HG02763 (cell line): ENCODE results near the gene ARPC2.
"Not testable (repeated sequence)": the region's sequence is repeated elsewhere in the genome, so short reads cannot be mapped to it uniquely, and the experiment has no call there.

Experiments
- ATAC-seq: cut with Tn5 transposase; IDR thresholded peaks from one replicate; pipeline ENCODE4 v1.9.1; 2021; ENCODE audit warnings: mild to moderate bottlenecking, moderate library complexity; ENCODE audit not compliant: unreplicated experiment

ARPC2 gene

GRCh38 chr2:218269900-218270720, 53.1 kb downstream of the ARPC2 start, which contains the start of the genes AAMP and PNKD:
AAMP (minus strand) TSS chr2:218270137; CDS start chr2:218270086, 51 bp downstream.
PNKD (plus strand) TSS chr2:218270519; CDS start chr2:218270536, 17 bp downstream.
- ATAC-seq = peak; percentile 91

- ATAC-seq = no peak
Measured at GRCh38 chr2:218270721-218271486, 53.9 kb downstream of the ARPC2 start.

- no peak for ATAC-seq
Measured at GRCh38 chr2:218271487-218271797, 54.5 kb downstream of the ARPC2 start.

DNA sequence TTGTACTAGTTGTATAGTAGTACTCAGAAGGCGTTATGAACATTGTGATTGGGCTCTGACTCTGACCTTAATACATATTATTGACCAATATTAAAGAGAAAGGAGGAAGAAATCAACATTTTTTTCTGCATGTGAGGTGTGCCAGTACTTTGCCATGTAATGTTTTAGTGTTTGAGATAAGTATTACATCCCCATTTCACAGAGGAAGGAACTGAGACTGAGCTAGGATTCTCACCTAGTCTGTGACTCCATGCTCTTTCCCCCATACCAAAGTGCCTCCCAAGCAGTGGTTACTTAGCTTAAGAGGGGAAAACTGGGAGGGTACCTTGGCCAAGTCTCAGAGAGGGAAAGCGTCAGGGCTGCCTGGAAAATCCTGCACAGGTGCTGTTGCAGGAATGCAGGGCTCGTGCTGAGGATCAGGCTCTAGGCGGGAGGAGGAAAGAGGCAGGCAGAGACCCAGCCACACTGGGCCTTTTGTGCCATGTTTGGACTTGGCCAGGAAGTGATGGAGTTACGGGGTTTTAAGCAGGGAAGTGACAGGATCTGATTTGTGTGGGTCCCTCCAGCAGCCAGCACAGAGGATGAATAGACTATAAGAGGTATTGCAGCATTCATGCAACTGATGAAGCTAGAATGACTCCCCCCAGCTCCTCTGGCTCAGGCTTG, 55.0 kb downstream of the ARPC2 start:
- no peak for ATAC-seq

- no peak for ATAC-seq
Measured at GRCh38 chr2:218272531-218273212, 55.7 kb downstream of the ARPC2 start.

DNA sequence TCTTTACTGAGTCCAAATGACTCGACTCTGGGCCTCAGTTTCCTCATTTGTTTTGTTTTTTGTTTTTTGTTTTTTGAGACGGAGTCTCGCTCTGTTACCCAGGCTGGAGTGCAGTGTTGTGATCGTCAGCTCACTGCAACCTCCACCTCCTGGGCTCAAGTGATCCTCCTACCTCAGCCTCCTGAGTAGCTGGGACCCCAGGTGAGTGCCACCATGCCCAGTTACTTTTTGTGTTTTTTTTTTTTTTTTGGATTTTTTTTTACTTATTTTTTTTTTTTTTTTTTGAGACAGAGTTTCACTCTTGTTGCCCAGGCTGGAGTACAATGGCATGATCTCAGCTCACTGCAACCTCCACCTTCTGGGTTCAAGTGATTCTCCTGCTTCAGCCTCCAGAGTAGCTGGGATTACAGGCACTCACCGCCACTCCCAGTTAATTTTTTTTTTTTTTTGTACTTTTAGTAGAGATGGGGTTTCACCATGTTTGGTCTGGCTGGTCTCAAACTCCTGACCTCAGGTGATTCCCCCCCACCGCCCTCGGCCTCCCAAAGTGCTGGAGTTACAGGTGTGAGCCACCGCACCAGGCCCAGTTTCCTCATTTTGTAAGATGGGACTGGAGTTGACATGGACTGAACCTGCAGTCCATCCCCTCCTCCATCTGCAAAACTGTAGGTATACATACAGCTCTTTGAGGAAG, 56.4 kb downstream of the ARPC2 start:
- not testable (repeated sequence) for ATAC-seq

DNA sequence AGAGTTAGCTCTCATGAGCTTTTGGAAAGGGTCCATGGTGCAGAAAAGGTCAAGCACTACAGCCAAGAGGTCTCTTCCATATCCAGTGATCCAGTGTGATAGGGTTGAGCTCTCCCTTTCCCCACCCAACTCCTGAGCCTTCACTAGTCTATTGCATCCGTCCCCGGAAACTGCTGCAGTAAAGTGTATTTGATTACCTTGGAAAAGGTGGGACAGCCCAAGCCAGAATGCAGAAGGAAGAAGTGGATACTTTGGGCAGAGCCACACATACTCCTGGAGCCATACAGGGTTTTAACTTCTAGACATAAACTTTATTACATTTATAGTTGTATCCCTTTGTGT, 56.9 kb downstream of the ARPC2 start:
- no peak for ATAC-seq

DNA sequence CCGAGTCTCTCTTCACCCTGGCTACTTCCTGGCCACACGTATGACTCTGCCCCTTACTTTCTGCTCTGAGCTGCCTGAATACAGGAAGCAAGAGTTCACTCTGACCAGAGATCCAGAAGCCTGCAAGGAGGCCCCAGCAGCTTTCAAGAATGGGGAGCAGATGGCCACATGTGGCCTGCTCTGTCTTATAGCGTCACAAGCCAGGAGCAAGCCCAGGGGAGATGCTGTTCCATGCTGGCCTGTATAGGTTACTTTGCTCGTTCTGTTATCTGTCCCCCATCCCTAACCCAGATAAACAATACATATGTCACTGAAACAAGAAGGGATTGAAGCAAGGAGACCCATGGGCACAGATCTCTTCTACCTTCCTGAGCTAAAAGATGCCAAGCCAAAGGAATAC, 57.6 kb downstream of the ARPC2 start:
- ATAC-seq = no peak

DNA sequence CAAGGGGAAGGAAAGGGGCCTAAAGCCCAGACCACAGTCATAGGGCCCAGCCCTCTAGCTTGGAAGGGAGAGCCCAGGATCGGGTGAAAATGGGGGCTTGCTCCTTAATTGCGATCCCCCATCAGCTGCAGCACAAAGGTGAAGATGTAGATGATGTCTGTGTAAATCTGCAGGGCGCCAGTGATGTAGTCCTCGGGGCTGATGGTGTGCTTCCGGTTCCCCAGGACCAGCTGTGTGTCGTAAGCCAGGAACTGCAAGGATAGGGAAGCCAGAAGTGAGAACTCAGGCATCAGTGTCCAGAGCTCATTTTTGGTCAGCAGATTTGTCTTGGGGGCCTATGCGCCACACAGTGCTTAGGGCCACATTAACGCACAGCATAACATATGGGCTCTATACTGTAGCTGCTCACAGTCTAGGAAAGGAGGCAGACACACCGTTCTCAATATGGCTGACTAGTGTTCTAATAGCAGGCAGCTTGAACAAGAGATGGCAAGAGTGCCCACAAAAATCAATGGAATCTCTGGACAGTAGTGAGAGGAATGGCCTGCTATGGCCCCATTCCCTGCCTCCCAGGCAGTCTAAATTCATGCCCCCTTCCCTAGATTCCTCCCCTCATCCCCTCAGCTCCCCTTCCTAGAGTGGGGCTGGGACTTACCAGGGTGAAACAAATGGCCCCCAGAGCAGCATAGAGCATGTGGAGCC, 58.5 kb downstream of the ARPC2 start:
- ATAC-seq = no peak

DNA sequence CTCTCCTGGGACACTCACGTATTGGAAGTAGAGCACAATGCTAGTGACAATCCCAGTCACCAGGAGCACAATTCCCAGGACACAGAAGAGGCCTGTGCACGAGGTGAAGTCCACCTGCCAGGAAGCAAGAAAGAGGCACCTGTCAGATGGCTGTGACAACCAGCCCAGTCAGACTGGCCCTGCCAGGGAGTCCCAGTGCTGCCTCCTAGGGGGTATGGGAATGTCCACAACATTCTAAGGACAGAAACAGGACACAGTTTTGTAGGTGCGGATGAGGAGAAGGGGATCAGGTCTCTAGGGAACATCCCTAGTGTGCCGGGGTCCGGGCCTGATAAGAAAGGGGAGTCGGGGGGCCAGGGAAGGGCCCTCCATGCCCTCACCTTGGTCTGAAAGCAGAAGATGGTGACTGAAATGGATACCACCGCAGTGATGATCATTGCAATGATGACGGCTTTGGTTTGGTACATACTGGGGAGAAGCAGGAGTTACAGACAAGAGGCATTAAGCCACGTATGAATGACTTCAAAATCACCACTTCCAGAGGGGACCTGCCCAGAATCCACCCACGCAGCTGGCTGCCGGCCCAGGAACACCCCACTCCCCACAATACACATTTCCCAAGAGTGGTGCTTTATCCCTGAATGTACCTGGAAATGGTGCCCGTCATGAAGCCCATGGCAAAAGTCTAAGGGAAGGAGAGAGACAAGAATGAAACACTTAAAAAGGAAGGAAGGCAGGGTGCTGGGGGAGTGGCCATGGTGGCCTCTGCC, 60.2 kb downstream of the ARPC2 start:
- ATAC-seq = no peak

DNA sequence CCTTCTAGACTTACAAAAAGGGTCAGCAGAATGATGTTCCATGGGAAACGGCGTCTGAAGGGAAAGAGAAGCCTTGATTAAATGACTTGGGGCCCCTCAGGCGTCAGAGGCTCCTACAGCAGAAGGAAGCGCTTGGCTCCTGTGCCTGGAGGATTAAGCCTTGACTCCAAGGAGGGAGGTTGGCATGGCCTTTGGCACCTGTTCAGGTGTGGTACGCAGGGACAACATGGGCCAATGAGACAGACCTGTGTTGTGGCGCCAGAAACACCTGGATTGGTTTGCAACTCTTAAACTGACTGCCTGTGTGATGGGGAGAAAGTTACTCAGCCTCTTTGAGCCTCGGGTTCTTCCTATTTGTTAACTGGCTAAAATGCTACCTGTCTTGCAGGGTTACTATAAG, 60.9 kb downstream of the ARPC2 start:
- no peak for ATAC-seq

GRCh38 chr2:218278531-218279360, 61.8 kb downstream of the ARPC2 start:
- no peak for ATAC-seq

- ATAC-seq = no peak
Measured at GRCh38 chr2:218280260-218280870, 63.4 kb downstream of the ARPC2 start.

DNA sequence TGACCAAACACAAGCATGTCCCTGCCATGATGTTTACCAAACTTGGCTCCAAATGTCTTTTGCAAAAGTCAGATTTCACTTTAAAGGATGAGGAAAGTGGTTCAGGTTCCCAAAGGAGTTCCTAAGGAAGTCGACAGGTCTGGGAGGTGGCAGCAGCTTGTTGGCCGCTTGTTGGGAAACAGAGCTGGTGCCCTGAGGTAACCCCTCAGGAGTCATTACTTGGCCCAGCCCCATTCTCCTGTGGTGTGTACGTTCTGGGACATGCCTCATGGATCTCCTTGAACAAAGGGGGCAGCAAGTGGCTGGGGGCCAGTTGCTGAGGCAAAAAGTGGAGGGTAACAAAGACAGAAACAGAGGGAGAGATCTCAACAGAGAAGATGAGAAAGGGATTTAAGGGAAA, 64.5 kb downstream of the ARPC2 start:
- no peak for ATAC-seq

GRCh38 chr2:218282173-218282991, 65.4 kb downstream of the ARPC2 start:
- ATAC-seq = no peak

GRCh38 chr2:218284106-218284811, 67.3 kb downstream of the ARPC2 start:
- peak; percentile 38 for ATAC-seq
